ENCODE measurements around the gene HK1. TPM values are rescaled to one million over a fixed set of nuclear protein-coding genes. Genes with fewer than 3 reads are reported as not detected.

HK1 gene
- total RNA-seq, 2 donors from 2014 or later: 73.3 to 83.3 TPM

DNA sequence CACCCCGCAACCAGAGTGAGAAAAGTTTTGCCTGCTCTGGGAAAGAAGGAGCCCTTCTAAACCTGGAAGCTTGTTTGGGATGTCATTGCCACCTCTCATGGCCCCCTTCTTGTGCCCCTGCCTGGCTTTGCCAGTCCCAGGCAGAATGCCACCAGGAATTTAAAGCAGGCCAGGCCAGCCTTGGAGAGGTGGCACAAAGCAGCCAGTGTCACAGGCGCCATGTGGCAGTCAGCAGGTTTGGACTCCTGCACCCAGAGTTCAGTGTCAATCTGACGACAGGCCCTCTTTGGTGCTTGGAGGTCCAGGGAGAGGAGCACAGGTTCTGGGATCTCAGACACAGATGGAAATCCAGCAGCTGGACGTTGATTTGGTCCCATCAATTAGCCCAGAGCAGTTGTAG, 12.7 kb downstream of the HK1 start:
- intact Hi-C loops (cut with DNase I): no loop called here
- no peak for DNase-seq

DNA sequence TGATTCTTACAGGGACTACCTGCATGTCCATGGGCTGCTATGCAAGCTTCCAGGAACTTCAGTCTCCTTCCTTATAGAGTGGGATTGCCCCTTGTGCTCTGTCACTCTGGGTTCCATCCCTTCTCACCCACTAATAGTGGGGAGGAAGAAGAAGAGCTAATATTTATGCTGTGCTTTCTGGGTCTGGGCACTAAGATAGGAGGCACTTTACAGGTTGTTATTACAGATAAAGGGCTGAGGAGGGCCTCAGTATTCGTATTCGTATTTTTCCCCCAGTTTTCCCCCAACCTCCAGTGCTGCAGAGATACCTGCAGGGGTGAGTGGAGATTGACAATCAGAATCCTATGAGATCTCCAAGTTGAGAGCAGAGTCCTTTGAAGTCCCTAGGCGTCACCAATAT, 14.2 kb downstream of the HK1 start:
- no peaks in the 10 kb centered on the region for H3K9me3 ChIP-seq
- H3K27ac ChIP-seq: no peak overlapping the region
- no peaks in the 10 kb centered on the region for H3K27me3 ChIP-seq
- no peak overlapping the region for H3K9ac ChIP-seq (ENCODE audit: low read depth in 2 of 2, low read length in 2 of 2)
- no peak overlapping the region for H3K4me3 ChIP-seq
- no peaks in the 10 kb centered on the region for H3K36me3 ChIP-seq
- TF ChIP-seq, protein P1, sequence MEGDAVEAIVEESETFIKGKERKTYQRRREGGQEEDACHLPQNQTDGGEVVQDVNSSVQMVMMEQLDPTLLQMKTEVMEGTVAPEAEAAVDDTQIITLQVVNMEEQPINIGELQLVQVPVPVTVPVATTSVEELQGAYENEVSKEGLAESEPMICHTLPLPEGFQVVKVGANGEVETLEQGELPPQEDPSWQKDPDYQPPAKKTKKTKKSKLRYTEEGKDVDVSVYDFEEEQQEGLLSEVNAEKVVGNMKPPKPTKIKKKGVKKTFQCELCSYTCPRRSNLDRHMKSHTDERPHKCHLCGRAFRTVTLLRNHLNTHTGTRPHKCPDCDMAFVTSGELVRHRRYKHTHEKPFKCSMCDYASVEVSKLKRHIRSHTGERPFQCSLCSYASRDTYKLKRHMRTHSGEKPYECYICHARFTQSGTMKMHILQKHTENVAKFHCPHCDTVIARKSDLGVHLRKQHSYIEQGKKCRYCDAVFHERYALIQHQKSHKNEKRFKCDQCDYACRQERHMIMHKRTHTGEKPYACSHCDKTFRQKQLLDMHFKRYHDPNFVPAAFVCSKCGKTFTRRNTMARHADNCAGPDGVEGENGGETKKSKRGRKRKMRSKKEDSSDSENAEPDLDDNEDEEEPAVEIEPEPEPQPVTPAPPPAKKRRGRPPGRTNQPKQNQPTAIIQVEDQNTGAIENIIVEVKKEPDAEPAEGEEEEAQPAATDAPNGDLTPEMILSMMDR (IDR thresholded peaks at IDR 0.05): no peak
- intact Hi-C loops (cut with DNase I): no loop called here
- DNase-seq: no peak
- H3K4me1 ChIP-seq: no peaks in the 10 kb centered on the region

More for the DNA sequence above, 12.7 kb downstream of the HK1 start:
- no peaks in the 10 kb centered on the region for H3K27me3 ChIP-seq
- H3K36me3 ChIP-seq: no peaks in the 10 kb centered on the region
- H3K27ac ChIP-seq: no peak overlapping the region
- H3K4me1 ChIP-seq: no peaks in the 10 kb centered on the region
- no peak overlapping the region for H3K4me3 ChIP-seq
- H3K9ac ChIP-seq (ENCODE audit: low read depth in 2 of 2, low read length in 2 of 2): no peak overlapping the region
- TF ChIP-seq, protein P1 (IDR thresholded peaks at IDR 0.05): no peak
- H3K9me3 ChIP-seq: no peaks in the 10 kb centered on the region

- Histone ChIP-seq H3K36me3 (no peaks in the 10 kb centered on the region), H3K4me1 (no peaks in the 10 kb centered on the region), H3K27ac (no peak overlapping the region), H3K27me3 (no peaks in the 10 kb centered on the region), H3K4me3 (no peak overlapping the region), H3K9ac (ENCODE audit: low read depth in 2 of 2, low read length in 2 of 2) (no peak overlapping the region), H3K9me3 (no peaks in the 10 kb centered on the region)
- intact Hi-C loops (cut with DNase I): no loop called here
- TF ChIP-seq, protein P1 (IDR thresholded peaks at IDR 0.05): no peak
- no peak for DNase-seq
Observed at GRCh38 chr10:69295027-69295636, 16.8 kb downstream of the HK1 start.

DNA sequence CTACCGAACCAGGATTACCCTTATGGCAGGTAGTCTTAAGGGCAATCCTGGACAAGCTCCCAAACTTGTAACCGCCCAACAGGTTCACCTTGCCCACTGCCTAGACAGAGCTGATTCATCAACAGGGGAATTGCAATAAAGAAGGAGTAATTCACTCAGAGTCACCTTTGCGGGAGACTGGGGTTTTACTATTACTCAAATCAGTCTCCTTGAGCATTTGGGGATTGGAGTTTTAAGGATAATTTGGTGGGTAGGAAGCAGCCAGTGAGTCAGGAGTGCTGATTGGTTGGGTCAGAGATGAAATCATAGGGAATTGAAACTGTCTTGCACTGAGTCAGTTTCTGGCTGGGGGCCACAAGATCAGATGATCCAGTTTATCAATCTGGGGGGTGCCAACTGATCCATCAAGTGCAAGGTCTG, 25.3 kb downstream of the HK1 start:
- H3K36me3 ChIP-seq: no peaks in the 10 kb centered on the region
- intact Hi-C loops (cut with DNase I): no loop called here
- no peak overlapping the region for H3K9ac ChIP-seq (ENCODE audit: low read depth in 2 of 2, low read length in 2 of 2)
- H3K4me1 ChIP-seq: no peaks in the 10 kb centered on the region
- no peak overlapping the region for H3K27ac ChIP-seq
- TF ChIP-seq, protein P1 (IDR thresholded peaks at IDR 0.05): no peak
- no peaks in the 10 kb centered on the region for H3K9me3 ChIP-seq
- H3K27me3 ChIP-seq: no peaks in the 10 kb centered on the region
- no peak for DNase-seq
- no peak overlapping the region for H3K4me3 ChIP-seq

- H3K27ac ChIP-seq: no peak overlapping the region
- H3K4me3 ChIP-seq: no peak overlapping the region
- H3K27me3 ChIP-seq: no peaks in the 10 kb centered on the region
- intact Hi-C loops (cut with DNase I): no loop called here
- H3K4me1 ChIP-seq: no peaks in the 10 kb centered on the region
- TF ChIP-seq, protein P1 (IDR thresholded peaks at IDR 0.05): no peak
- H3K9ac ChIP-seq (ENCODE audit: low read depth in 2 of 2, low read length in 2 of 2): no peak overlapping the region
- no peaks in the 10 kb centered on the region for H3K9me3 ChIP-seq
- H3K36me3 ChIP-seq: no peaks in the 10 kb centered on the region
- DNase-seq: no peak
Observed at GRCh38 chr10:69306421-69306820, 28.1 kb downstream of the HK1 start.
